Jurkat, Clone E6-1 (cell line): ENCODE data around the gene SMIM28.

Experiments used
- DNase-seq: peaks from one replicate; pipeline ENCODE4 v3.0.0-alpha.2; 2011; ENCODE audit warnings: low read depth, low spot score
- H3K4me3 ChIP-seq: 2 replicates; pipeline ENCODE4 v1.5.1; 2011; ENCODE audit warnings: mild to moderate bottlenecking, low read length, control low read depth, moderate library complexity

Gene SMIM28

GRCh38 chr6:138371720-138372119 lies 6.0 kb upstream of the SMIM28 start:
- H3K4me3 ChIP-seq = no peak overlapping the region
- no peak for DNase-seq

GRCh38 chr6:138372711-138373463 lies 4.8 kb upstream of the SMIM28 start:
- H3K4me3 ChIP-seq = no peak overlapping the region
- DNase-seq = peak; percentile 14

- no peak for DNase-seq
Observed at GRCh38 chr6:138374230-138374629, 3.5 kb upstream of the SMIM28 start.

GRCh38 chr6:138374815-138375214 lies 2.9 kb upstream of the SMIM28 start:
- DNase-seq = no peak
- H3K4me3 ChIP-seq = no peak overlapping the region

More at GRCh38 chr6:138374230-138374629, 3.5 kb upstream of the SMIM28 start:
- H3K4me3 ChIP-seq = no peak overlapping the region

GRCh38 chr6:138377042-138377441 lies 663 bp upstream of the SMIM28 start:
- H3K4me3 ChIP-seq = no peak overlapping the region
- DNase-seq = no peak

GRCh38 chr6:138378463-138378862 lies 758 bp downstream of the SMIM28 start:
- no peak overlapping the region for H3K4me3 ChIP-seq
- DNase-seq = no peak

GRCh38 chr6:138382498-138383265 lies 5.0 kb downstream of the SMIM28 start:
- H3K4me3 ChIP-seq = no peak overlapping the region
- no peak for DNase-seq

GRCh38 chr6:138383776-138384175 lies 6.1 kb downstream of the SMIM28 start:
- no peak for DNase-seq
- H3K4me3 ChIP-seq = no peak overlapping the region

GRCh38 chr6:138386897-138387296 lies 9.2 kb downstream of the SMIM28 start:
- no peak for DNase-seq
- no peak overlapping the region for H3K4me3 ChIP-seq

- no peak for DNase-seq
- no peak overlapping the region for H3K4me3 ChIP-seq
Observed at GRCh38 chr6:138387577-138388368, 10.1 kb downstream of the SMIM28 start.

GRCh38 chr6:138389551-138389950 lies 11.8 kb downstream of the SMIM28 start:
- H3K4me3 ChIP-seq = no peak overlapping the region
- no peak for DNase-seq

GRCh38 chr6:138393871-138394783 lies 16.4 kb downstream of the SMIM28 start:
- no peak for DNase-seq
- no peak overlapping the region for H3K4me3 ChIP-seq

- H3K4me3 ChIP-seq = no peak overlapping the region
- no peak for DNase-seq
Observed at GRCh38 chr6:138396709-138397108, 19.0 kb downstream of the SMIM28 start.

- DNase-seq = no peak
Observed at GRCh38 chr6:138397128-138398122, 19.7 kb downstream of the SMIM28 start.

GRCh38 chr6:138400326-138400725 lies 22.6 kb downstream of the SMIM28 start:
- DNase-seq = no peak
- H3K4me3 ChIP-seq = no peak overlapping the region

More at GRCh38 chr6:138397128-138398122, 19.7 kb downstream of the SMIM28 start:
- H3K4me3 ChIP-seq = no peak overlapping the region

GRCh38 chr6:138401960-138402837 lies 24.5 kb downstream of the SMIM28 start:
- no peak overlapping the region for H3K4me3 ChIP-seq
- DNase-seq = no peak

GRCh38 chr6:138402838-138403187 lies 25.1 kb downstream of the SMIM28 start:
- DNase-seq = no peak
- H3K4me3 ChIP-seq = peak overlapping the region; percentile 84
